CD14-positive monocyte (primary cell): Measurements from ENCODE around the gene LHX4. TPM values are rescaled to one million over a fixed set of nuclear protein-coding genes. Genes with fewer than 3 reads are reported as not detected.

Experiments
- DNase-seq, 3 donors: peaks; one replicate each; pipeline ENCODE4 v3.0.0-alpha.2; 2011 to 2022
- H2AFZ ChIP-seq: 2 replicates; pipeline ENCODE4 v1.6.0; 2012; ENCODE audit warnings: mild to moderate bottlenecking, low read depth, low read length, inconsistent platforms; ENCODE audit not compliant: insufficient read depth, poor library complexity, severe bottlenecking
- H3K27ac ChIP-seq, 2 donors: 1 replicate in 1 of 2; 2 replicates in 1 of 2; pipeline ENCODE4 v1.5.1; 2012 to 2013; ENCODE audit warnings: low read length in 2 of 2, control low read depth in 1 of 2, inconsistent platforms in 1 of 2, low read depth in 1 of 2, mild to moderate bottlenecking in 1 of 2
- H3K27me3 ChIP-seq, 2 donors: one replicate each; pipeline versions ENCODE4 v1.6.0 to v1.6.1; 2011 to 2013; ENCODE audit warnings: low read length in 2 of 2; ENCODE audit not compliant: control insufficient read depth in 2 of 2, insufficient read depth in 2 of 2
- H3K36me3 ChIP-seq, 2 donors: replicated peaks in 1 of 2; 1 replicate in 1 of 2; 2 replicates in 1 of 2; pipeline versions ENCODE4 v1.5.1 to v1.6.1; 2012 to 2013; ENCODE audit warnings: low read length in 2 of 2, control low read depth in 1 of 2, inconsistent platforms in 1 of 2, mild to moderate bottlenecking in 1 of 2; ENCODE audit not compliant: insufficient read depth in 2 of 2, control insufficient read depth in 1 of 2
- H3K4me1 ChIP-seq, 2 donors: 1 replicate in 1 of 2; 2 replicates in 1 of 2; pipeline versions ENCODE4 v1.5.1 to v1.6.1; 2012 to 2013; ENCODE audit warnings: low read length in 2 of 2, control low read depth in 1 of 2, inconsistent platforms in 1 of 2, mild to moderate bottlenecking in 1 of 2, moderate library complexity in 1 of 2; ENCODE audit not compliant: insufficient read depth in 2 of 2, control insufficient read depth in 1 of 2
- H3K4me2 ChIP-seq: replicated peaks from 2 replicates; pipeline ENCODE3; 2012; ENCODE audit warnings: low read length, moderate library complexity, mild to moderate bottlenecking; ENCODE audit not compliant: poor library complexity, severe bottlenecking; ENCODE audit errors: extremely low read depth
- H3K4me3 ChIP-seq, 3 experiments: fragments of 200-600 bp in 1 of 3; sonication (generic) in 1 of 3; replicated peaks in 1 of 3; 1 replicate in 2 of 3; 2 replicates in 1 of 3; pipeline ENCODE4 v1.5.1; 2011 to 2013; ENCODE audit warnings: low read length in 3 of 3, mild to moderate bottlenecking in 3 of 3, control low read depth in 2 of 3, low read depth in 2 of 3, inconsistent platforms in 1 of 3, moderate library complexity in 1 of 3
- H3K79me2 ChIP-seq: 2 replicates; pipeline ENCODE4 v1.6.0; 2012; ENCODE audit warnings: mild to moderate bottlenecking, control low read depth, inconsistent platforms, low read length, moderate library complexity; ENCODE audit not compliant: insufficient read depth
- H3K9ac ChIP-seq: 2 replicates; pipeline ENCODE4 v1.6.0; 2017; ENCODE audit warnings: low read length, mild to moderate bottlenecking; ENCODE audit not compliant: insufficient read depth, poor library complexity, severe bottlenecking
- H3K9me3 ChIP-seq, 2 donors: replicated peaks in 1 of 2; 1 replicate in 1 of 2; 2 replicates in 1 of 2; pipeline versions ENCODE4 v1.5.1 to v1.6.1; 2012 to 2013; ENCODE audit warnings: low read length in 2 of 2, control low read depth in 1 of 2; ENCODE audit not compliant: control insufficient read depth in 1 of 2, insufficient read depth in 1 of 2
- H4K20me1 ChIP-seq: 2 replicates; pipeline ENCODE4 v1.6.0; 2012; ENCODE audit warnings: mild to moderate bottlenecking, low read length, control low read depth, moderate library complexity; ENCODE audit not compliant: insufficient read depth
- H3K27ac Mint-ChIP-seq, 7 donors: one replicate each; pipeline ENCODE4 v1.8.0; 2020; ENCODE audit warnings: mild to moderate bottlenecking in 7 of 7, mixed read lengths in 7 of 7, moderate library complexity in 6 of 7, inconsistent platforms in 2 of 7
- H3K27me3 Mint-ChIP-seq, 3 donors: one replicate each; pipeline ENCODE4 v1.8.0; 2021 to 2022; ENCODE audit warnings: low read depth in 3 of 3, mild to moderate bottlenecking in 3 of 3, mixed read lengths in 3 of 3, moderate library complexity in 3 of 3, inconsistent platforms in 1 of 3
- H3K36me3 Mint-ChIP-seq, 2 donors: one replicate each; pipeline ENCODE4 v1.8.0; 2020; ENCODE audit warnings: mixed read lengths in 2 of 2, inconsistent platforms in 1 of 2, mild to moderate bottlenecking in 1 of 2
- H3K4me1 Mint-ChIP-seq: one replicate; pipeline ENCODE4 v1.8.0; 2020; ENCODE audit warnings: mild to moderate bottlenecking, mixed read lengths
- H3K4me3 Mint-ChIP-seq, 2 donors: one replicate each; pipeline ENCODE4 v1.8.0; 2020; ENCODE audit warnings: mild to moderate bottlenecking in 2 of 2, mixed read lengths in 2 of 2, moderate library complexity in 1 of 2
- H3K9me3 Mint-ChIP-seq, 7 donors: one replicate each; pipeline ENCODE4 v1.8.0; 2020 to 2022; ENCODE audit warnings: mixed read lengths in 7 of 7, mild to moderate bottlenecking in 6 of 7, moderate library complexity in 6 of 7, inconsistent platforms in 2 of 7
- CTCF ChIP-seq: fragments of 200-600 bp; IDR thresholded peaks from one replicate; pipeline ENCODE4 v1.8.0; 2022; ENCODE audit warnings: antibody characterized with exemption, mild to moderate bottlenecking
- WGBS: methylation state at CpG from one replicate; pipeline ENCODE4 v1.1.5; 2013; ENCODE audit warnings: missing lambda C conversion rate; ENCODE audit not compliant: insufficient coverage; 5-methylcytosine and 5-hydroxymethylcytosine counted together
- intact Hi-C, 2 donors: fragments of 100-400 bp; cut with micrococcal nuclease; formaldehyde crosslinking; loops; one replicate each; pipeline versions ENCODE4 v1.15.0 to v1.15.1; 2023
- polyA plus RNA-seq, 3 donors: library from polyadenylated mRNA; depleted of rRNA in 1 of 3; unstranded in 2 of 3; stranded (reverse) in 1 of 3; fragments of 300-500 nt in 2 of 3; fragments of >200 nt in 1 of 3; fragmentation: Illumina TruSeq in 2 of 3; gene quantifications; 1 replicate in 2 of 3; 2 replicates in 1 of 3; pipeline ENCODE4 v1.2.3, GENCODE V29; 2012 to 2021

The LHX4 gene
- polyA plus RNA-seq, 3 donors = not detected

- H3K4me2 ChIP-seq = no peak overlapping the region
- TF ChIP-seq CTCF = no peak
- no peak overlapping the region for H3K9ac ChIP-seq
- H3K27ac Mint-ChIP-seq = no peak overlapping the region
- no peak overlapping the region for H3K4me3 ChIP-seq
- no peaks in the 10 kb centered on the region for H4K20me1 ChIP-seq
- no peak for DNase-seq
- H3K4me3 Mint-ChIP-seq = no peak overlapping the region
- no peak overlapping the region for H3K27ac ChIP-seq
- intact Hi-C loops = no loop called here
- H3K36me3 ChIP-seq = no peaks in the 10 kb centered on the region
- no peaks in the 10 kb centered on the region for H3K9me3 ChIP-seq
- H3K9me3 Mint-ChIP-seq = peaks cover 0 to 3% (median 0%) of the 10 kb centered on the region in 7 donors
- peaks cover 0 to 2% of the 10 kb centered on the region in 2 donors for H3K27me3 ChIP-seq
- no peak overlapping the region for H2AFZ ChIP-seq
- peaks cover 26 to 54% (median 36%) of the 10 kb centered on the region in 3 donors for H3K27me3 Mint-ChIP-seq
- H3K4me1 Mint-ChIP-seq = peaks cover 6% of the 10 kb centered on the region
- no peaks in the 10 kb centered on the region for H3K36me3 Mint-ChIP-seq
- H3K4me1 ChIP-seq = peaks cover 6 to 8% of the 10 kb centered on the region in 2 donors
- 93% methylated on average over 12 of the region's 13 CpGs for WGBS
- H3K79me2 ChIP-seq = no peaks in the 10 kb centered on the region
Observed at GRCh38 chr1:180260541-180260940, 30.5 kb downstream of the LHX4 start.

- intact Hi-C loops = no loop called here
- Histone ChIP-seq H3K9ac (no peak overlapping the region), H3K79me2 (no peaks in the 10 kb centered on the region), H3K36me3 (no peaks in the 10 kb centered on the region), H4K20me1 (no peaks in the 10 kb centered on the region), H3K4me3 (no peak overlapping the region), H3K9me3 (no peaks in the 10 kb centered on the region), H3K27ac (no peak overlapping the region), H3K27me3 (peaks cover 0 to 2% of the 10 kb centered on the region in 2 donors), H2AFZ (no peak overlapping the region), H3K4me1 (peaks cover 2 to 3% of the 10 kb centered on the region in 2 donors), H3K4me2 (no peak overlapping the region)
- H3K27me3 Mint-ChIP-seq = peaks cover 28 to 55% (median 38%) of the 10 kb centered on the region in 3 donors
- TF ChIP-seq CTCF = no peak
- WGBS = 90% methylated on average over 8 of the region's 10 CpGs
- H3K4me1 Mint-ChIP-seq = peaks cover 2% of the 10 kb centered on the region
- no peak for DNase-seq
- peaks cover 0 to 2% (median 0%) of the 10 kb centered on the region in 7 donors for H3K9me3 Mint-ChIP-seq
- H3K36me3 Mint-ChIP-seq = no peaks in the 10 kb centered on the region
- H3K4me3 Mint-ChIP-seq = peak overlapping the region in 1 of 2 donors; percentile 16
- peak overlapping the region in 1 of 7 donors; percentile 46 for H3K27ac Mint-ChIP-seq
Observed at GRCh38 chr1:180261030-180261429, 31.0 kb downstream of the LHX4 start.
